Measurements from ENCODE around the gene ZBTB7C.

DNA sequence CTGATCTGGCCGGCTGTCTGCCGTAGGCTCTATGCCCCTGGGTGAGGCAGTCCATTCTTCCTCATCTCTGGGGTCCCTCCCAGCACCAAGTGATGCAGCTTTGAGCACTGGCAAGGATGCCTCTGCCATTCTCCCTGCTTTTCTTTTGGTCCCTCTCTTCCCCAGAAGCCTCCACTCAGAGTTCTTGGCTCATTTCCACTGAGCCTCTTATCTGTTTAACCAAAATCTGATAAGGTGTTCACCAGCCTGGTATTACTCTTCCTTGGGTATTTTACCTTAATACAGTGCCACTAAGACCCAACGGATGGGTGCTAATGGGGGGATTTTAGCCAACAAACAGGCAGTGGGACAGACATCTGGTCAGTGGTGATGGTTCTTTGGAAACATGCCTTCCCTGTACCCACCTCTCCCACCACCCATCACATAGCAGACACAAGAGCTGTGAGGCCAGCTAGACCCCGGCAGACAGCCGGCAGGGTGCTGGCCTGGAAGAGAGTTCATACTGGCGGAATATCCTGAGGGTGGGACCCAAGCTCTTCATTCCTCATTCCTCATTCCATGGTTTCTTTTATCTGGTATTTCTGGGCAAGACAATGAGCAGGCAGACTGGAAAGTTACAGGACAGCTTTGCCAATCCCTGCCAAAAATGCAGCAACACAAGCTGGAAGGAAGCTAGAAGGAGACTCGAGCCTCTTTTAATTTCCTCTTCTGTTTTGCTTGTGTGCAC is 34.6 kb downstream of the ZBTB7C start:
- TF ChIP-seq RBBP5 (IDR thresholded peaks at IDR 0.05; ENCODE audit: borderline replicate concordance, insufficient read depth, low read length, poor library complexity, severe bottlenecking) (no peak), HIVEP1 (CRISPR knock-in tag; IDR thresholded peaks at IDR 0.05) (no peak), EZH2 (IDR thresholded peaks at IDR 0.05; ENCODE audit: borderline replicate concordance, low read depth, low read length) (no peak), ZFP30 (CRISPR knock-in tag; IDR thresholded peaks at IDR 0.05; ENCODE audit: borderline replicate concordance) (no peak), GABPA (tag; conservative IDR thresholded peaks at IDR 0.05; ENCODE audit: low read depth) (no peak), FOS (IDR thresholded peaks at IDR 0.05; ENCODE audit: extremely low read depth, insufficient read length) (no peak), ZNF707 (CRISPR knock-in tag; conservative IDR thresholded peaks at IDR 0.05) (no peak)
- TF ChIP-seq, protein P1, sequence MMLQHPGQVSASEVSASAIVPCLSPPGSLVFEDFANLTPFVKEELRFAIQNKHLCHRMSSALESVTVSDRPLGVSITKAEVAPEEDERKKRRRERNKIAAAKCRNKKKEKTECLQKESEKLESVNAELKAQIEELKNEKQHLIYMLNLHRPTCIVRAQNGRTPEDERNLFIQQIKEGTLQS (IDR thresholded peaks at IDR 0.05) = no peak
- TF ChIP-seq, protein P1 (CRISPR knock-in tag; conservative IDR thresholded peaks at IDR 0.05) = no peak
- TF ChIP-seq, protein P2, sequence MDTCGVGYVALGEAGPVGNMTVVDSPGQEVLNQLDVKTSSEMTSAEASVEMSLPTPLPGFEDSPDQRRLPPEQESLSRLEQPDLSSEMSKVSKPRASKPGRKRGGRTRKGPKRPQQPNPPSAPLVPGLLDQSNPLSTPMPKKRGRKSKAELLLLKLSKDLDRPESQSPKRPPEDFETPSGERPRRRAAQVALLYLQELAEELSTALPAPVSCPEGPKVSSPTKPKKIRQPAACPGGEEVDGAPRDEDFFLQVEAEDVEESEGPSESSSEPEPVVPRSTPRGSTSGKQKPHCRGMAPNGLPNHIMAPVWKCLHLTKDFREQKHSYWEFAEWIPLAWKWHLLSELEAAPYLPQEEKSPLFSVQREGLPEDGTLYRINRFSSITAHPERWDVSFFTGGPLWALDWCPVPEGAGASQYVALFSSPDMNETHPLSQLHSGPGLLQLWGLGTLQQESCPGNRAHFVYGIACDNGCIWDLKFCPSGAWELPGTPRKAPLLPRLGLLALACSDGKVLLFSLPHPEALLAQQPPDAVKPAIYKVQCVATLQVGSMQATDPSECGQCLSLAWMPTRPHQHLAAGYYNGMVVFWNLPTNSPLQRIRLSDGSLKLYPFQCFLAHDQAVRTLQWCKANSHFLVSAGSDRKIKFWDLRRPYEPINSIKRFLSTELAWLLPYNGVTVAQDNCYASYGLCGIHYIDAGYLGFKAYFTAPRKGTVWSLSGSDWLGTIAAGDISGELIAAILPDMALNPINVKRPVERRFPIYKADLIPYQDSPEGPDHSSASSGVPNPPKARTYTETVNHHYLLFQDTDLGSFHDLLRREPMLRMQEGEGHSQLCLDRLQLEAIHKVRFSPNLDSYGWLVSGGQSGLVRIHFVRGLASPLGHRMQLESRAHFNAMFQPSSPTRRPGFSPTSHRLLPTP (IDR thresholded peaks at IDR 0.05; ENCODE audit: borderline replicate concordance, extremely low read depth, insufficient read length) = no peak
- TF ChIP-seq, protein P3, sequence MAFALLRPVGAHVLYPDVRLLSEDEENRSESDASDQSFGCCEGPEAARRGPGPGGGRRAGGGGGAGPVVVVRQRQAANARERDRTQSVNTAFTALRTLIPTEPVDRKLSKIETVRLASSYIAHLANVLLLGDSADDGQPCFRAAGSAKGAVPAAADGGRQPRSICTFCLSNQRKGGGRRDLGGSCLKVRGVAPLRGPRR (CRISPR knock-in tag; IDR thresholded peaks at IDR 0.05) = no peak
- TF ChIP-seq, protein P4, sequence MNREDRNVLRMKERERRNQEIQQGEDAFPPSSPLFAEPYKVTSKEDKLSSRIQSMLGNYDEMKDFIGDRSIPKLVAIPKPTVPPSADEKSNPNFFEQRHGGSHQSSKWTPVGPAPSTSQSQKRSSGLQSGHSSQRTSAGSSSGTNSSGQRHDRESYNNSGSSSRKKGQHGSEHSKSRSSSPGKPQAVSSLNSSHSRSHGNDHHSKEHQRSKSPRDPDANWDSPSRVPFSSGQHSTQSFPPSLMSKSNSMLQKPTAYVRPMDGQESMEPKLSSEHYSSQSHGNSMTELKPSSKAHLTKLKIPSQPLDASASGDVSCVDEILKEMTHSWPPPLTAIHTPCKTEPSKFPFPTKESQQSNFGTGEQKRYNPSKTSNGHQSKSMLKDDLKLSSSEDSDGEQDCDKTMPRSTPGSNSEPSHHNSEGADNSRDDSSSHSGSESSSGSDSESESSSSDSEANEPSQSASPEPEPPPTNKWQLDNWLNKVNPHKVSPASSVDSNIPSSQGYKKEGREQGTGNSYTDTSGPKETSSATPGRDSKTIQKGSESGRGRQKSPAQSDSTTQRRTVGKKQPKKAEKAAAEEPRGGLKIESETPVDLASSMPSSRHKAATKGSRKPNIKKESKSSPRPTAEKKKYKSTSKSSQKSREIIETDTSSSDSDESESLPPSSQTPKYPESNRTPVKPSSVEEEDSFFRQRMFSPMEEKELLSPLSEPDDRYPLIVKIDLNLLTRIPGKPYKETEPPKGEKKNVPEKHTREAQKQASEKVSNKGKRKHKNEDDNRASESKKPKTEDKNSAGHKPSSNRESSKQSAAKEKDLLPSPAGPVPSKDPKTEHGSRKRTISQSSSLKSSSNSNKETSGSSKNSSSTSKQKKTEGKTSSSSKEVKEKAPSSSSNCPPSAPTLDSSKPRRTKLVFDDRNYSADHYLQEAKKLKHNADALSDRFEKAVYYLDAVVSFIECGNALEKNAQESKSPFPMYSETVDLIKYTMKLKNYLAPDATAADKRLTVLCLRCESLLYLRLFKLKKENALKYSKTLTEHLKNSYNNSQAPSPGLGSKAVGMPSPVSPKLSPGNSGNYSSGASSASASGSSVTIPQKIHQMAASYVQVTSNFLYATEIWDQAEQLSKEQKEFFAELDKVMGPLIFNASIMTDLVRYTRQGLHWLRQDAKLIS (CRISPR knock-in tag; IDR thresholded peaks at IDR 0.05) = no peak
- TF ChIP-seq, protein P5, sequence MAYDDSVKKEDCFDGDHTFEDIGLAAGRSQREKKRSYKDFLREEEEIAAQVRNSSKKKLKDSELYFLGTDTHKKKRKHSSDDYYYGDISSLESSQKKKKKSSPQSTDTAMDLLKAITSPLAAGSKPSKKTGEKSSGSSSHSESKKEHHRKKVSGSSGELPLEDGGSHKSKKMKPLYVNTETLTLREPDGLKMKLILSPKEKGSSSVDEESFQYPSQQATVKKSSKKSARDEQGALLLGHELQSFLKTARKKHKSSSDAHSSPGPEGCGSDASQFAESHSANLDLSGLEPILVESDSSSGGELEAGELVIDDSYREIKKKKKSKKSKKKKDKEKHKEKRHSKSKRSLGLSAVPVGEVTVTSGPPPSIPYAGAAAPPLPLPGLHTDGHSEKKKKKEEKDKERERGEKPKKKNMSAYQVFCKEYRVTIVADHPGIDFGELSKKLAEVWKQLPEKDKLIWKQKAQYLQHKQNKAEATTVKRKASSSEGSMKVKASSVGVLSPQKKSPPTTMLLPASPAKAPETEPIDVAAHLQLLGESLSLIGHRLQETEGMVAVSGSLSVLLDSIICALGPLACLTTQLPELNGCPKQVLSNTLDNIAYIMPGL (CRISPR knock-in tag; IDR thresholded peaks at IDR 0.05) = no peak

Measured in K562 (cell line).